Skeletal muscle cell (primary cell): Measurements from ENCODE around the gene MRM1.
A peak's percentile ranks its signal among the peaks of the same experiment; 100 is the strongest.

Experiments
- DNase-seq: peaks from one replicate; pipeline ENCODE4 v3.0.0-alpha.2; 2010; ENCODE audit warnings: low read depth
- H3K4me3 ChIP-seq: 2 replicates; pipeline ENCODE4 v1.5.1; 2011; ENCODE audit warnings: low read depth, mild to moderate bottlenecking, control low read depth, low read length, moderate library complexity

MRM1 gene

GRCh38 chr17:36627101-36627500 lies 25.7 kb downstream of the MRM1 start:
- no peak overlapping the region for H3K4me3 ChIP-seq
- no peak for DNase-seq

- no peak overlapping the region for H3K4me3 ChIP-seq
- DNase-seq, result no peak
Measured at GRCh38 chr17:36628576-36628975, 27.2 kb downstream of the MRM1 start.

GRCh38 chr17:36629252-36629847 lies 28.0 kb downstream of the MRM1 start:
- no peak overlapping the region for H3K4me3 ChIP-seq
- no peak for DNase-seq

- DNase-seq, result no peak
- no peak overlapping the region for H3K4me3 ChIP-seq
Measured at GRCh38 chr17:36629970-36630502, 28.7 kb downstream of the MRM1 start.

GRCh38 chr17:36631022-36631421 lies 29.6 kb downstream of the MRM1 start:
- no peak for DNase-seq
- H3K4me3 ChIP-seq, result no peak overlapping the region

GRCh38 chr17:36632916-36633771 lies 31.8 kb downstream of the MRM1 start:
- no peak for DNase-seq
- no peak overlapping the region for H3K4me3 ChIP-seq

- DNase-seq, result no peak
- H3K4me3 ChIP-seq, result no peak overlapping the region
Measured at GRCh38 chr17:36640346-36640745, 39.0 kb downstream of the MRM1 start.

- no peak for DNase-seq
- no peak overlapping the region for H3K4me3 ChIP-seq
Measured at GRCh38 chr17:36640836-36641235, 39.5 kb downstream of the MRM1 start.

GRCh38 chr17:36641331-36641876 lies 40.0 kb downstream of the MRM1 start:
- no peak for DNase-seq
- H3K4me3 ChIP-seq, result peak overlapping the region; percentile 29

- H3K4me3 ChIP-seq, result peak overlapping the region; percentile 29
- no peak for DNase-seq
Measured at GRCh38 chr17:36641877-36642845, 40.8 kb downstream of the MRM1 start.

- no peak overlapping the region for H3K4me3 ChIP-seq
- DNase-seq, result no peak
Measured at GRCh38 chr17:36643086-36643685, 41.8 kb downstream of the MRM1 start.

- H3K4me3 ChIP-seq, result no peak overlapping the region
- no peak for DNase-seq
Measured at GRCh38 chr17:36645422-36645821, 44.0 kb downstream of the MRM1 start.

- DNase-seq, result no peak
- no peak overlapping the region for H3K4me3 ChIP-seq
Measured at GRCh38 chr17:36647636-36648035, 46.3 kb downstream of the MRM1 start.

GRCh38 chr17:36650096-36650775 lies 48.9 kb downstream of the MRM1 start:
- H3K4me3 ChIP-seq, result no peak overlapping the region
- no peak for DNase-seq

GRCh38 chr17:36653374-36653773 lies 52.0 kb downstream of the MRM1 start:
- H3K4me3 ChIP-seq, result no peak overlapping the region
- no peak for DNase-seq

GRCh38 chr17:36653856-36654255 lies 52.5 kb downstream of the MRM1 start:
- H3K4me3 ChIP-seq, result no peak overlapping the region
- DNase-seq, result no peak

GRCh38 chr17:36655726-36656125 lies 54.3 kb downstream of the MRM1 start:
- H3K4me3 ChIP-seq, result no peak overlapping the region
- DNase-seq, result no peak

- peak overlapping the region; percentile 40 for H3K4me3 ChIP-seq
- no peak for DNase-seq
Measured at GRCh38 chr17:36657390-36657762, 56.0 kb downstream of the MRM1 start.
